Keratinocyte (primary cell): ENCODE results near the gene MIOX. TPM values are rescaled to one million over a fixed set of nuclear protein-coding genes. Genes with fewer than 3 reads are reported as not detected.

Source experiments
- DNase-seq: peaks from one replicate; pipeline ENCODE4 v3.0.0-alpha.2; 2011; ENCODE audit warnings: low read depth, missing footprints, low spot score
- FAIRE-seq: peaks from 2 replicates; lab custom pipeline; 2011; peaks lifted over from hg19 to GRCh38; lab: Jason Lieb, UNC
- H2AFZ ChIP-seq: 2 replicates; pipeline ENCODE4 v1.6.0; 2012; ENCODE audit warnings: low read length, control low read depth, inconsistent platforms; ENCODE audit not compliant: control insufficient read depth
- H3K27ac ChIP-seq: 2 replicates; pipeline ENCODE4 v1.5.1; 2011; ENCODE audit warnings: low read length; ENCODE audit not compliant: control insufficient read depth, insufficient read depth
- H3K27me3 ChIP-seq: 3 replicates; pipeline ENCODE4 v1.6.0; 2011; ENCODE audit warnings: low read length; ENCODE audit not compliant: control insufficient read depth, insufficient read depth; ENCODE audit errors: extremely low read depth
- H3K36me3 ChIP-seq, 2 experiments: 2 replicates in 1 of 2; 3 replicates in 1 of 2; pipeline ENCODE4 v1.5.1; 2011; ENCODE audit warnings: low read length in 2 of 2, mild to moderate bottlenecking in 1 of 2; ENCODE audit not compliant: control insufficient read depth in 2 of 2, insufficient read depth in 2 of 2; ENCODE audit errors: extremely low read depth in 1 of 2
- H3K4me1 ChIP-seq: 3 replicates; pipeline ENCODE4 v1.5.1; 2011; ENCODE audit warnings: low read length; ENCODE audit not compliant: control insufficient read depth, insufficient read depth; ENCODE audit errors: extremely low read depth
- H3K4me2 ChIP-seq: 3 replicates; pipeline ENCODE4 v1.6.0; 2011; ENCODE audit warnings: low read depth, low read length; ENCODE audit not compliant: control insufficient read depth, insufficient read depth; ENCODE audit errors: extremely low read depth
- H3K4me3 ChIP-seq, 3 experiments: fragments of 200-600 bp in 1 of 3; sonication (generic) in 1 of 3; 2 replicates in 2 of 3; 3 replicates in 1 of 3; pipeline ENCODE4 v1.5.1; 2011 to 2016; ENCODE audit warnings: low read length in 3 of 3, mild to moderate bottlenecking in 3 of 3, control low read depth in 2 of 3, inconsistent platforms in 1 of 3, low read depth in 1 of 3, mixed read lengths in 1 of 3, mixed run types in 1 of 3, moderate library complexity in 1 of 3; ENCODE audit not compliant: control insufficient read depth in 2 of 3, insufficient read depth in 2 of 3; ENCODE audit errors: extremely low read depth in 1 of 3
- H3K79me2 ChIP-seq: 2 replicates; pipeline ENCODE4 v1.6.0; 2012; ENCODE audit warnings: low read length; ENCODE audit not compliant: control insufficient read depth, insufficient read depth
- H3K9ac ChIP-seq: 3 replicates; pipeline ENCODE4 v1.6.0; 2011; ENCODE audit warnings: low read length; ENCODE audit not compliant: control insufficient read depth, insufficient read depth; ENCODE audit errors: extremely low read depth
- H3K9me1 ChIP-seq: 3 replicates; pipeline ENCODE4 v1.6.0; 2011; ENCODE audit warnings: low read length; ENCODE audit not compliant: control insufficient read depth, insufficient read depth; ENCODE audit errors: extremely low read depth
- H3K9me3 ChIP-seq: 2 replicates; pipeline ENCODE4 v1.5.1; 2012; ENCODE audit warnings: low read depth, low read length; ENCODE audit not compliant: control insufficient read depth
- H4K20me1 ChIP-seq: 3 replicates; pipeline ENCODE4 v1.6.0; 2011; ENCODE audit warnings: low read length; ENCODE audit not compliant: control insufficient read depth, insufficient read depth; ENCODE audit errors: extremely low read depth
- EZH2 ChIP-seq: IDR thresholded peaks from one replicate; pipeline ENCODE4 v1.6.1; 2012; ENCODE audit warnings: inconsistent platforms, mild to moderate bottlenecking, low read length, moderate library complexity
- dilution Hi-C: fragments of 300-500 bp; cut with MboI; formaldehyde crosslinking; loops from one replicate; pipeline ENCODE4 v1.7.0; 2020; ENCODE audit warnings: low sequenced_read_pairs; ENCODE audit not compliant: extremely low pct_ligation_motif_present
- polyA plus RNA-seq, 5 experiments: library from polyadenylated mRNA; depleted of rRNA in 3 of 5; stranded (reverse) in 3 of 5; stranded (forward) in 1 of 5; unstranded in 1 of 5; fragments of >200 nt; gene quantifications; 1 replicate in 1 of 5; 2 replicates in 3 of 5; 3 replicates in 1 of 5; pipeline versions ENCODE4 v1.2.1 to v1.2.3, GENCODE V29; 2011 to 2012; ENCODE audit warnings: missing spikeins in 2 of 5, low read depth in 1 of 5, low replicate concordance in 1 of 5
- TF ChIP-seq, protein P1 (sequence below), 3 experiments: IDR thresholded peaks in 1 of 3; conservative IDR thresholded peaks in 1 of 3; optimal IDR thresholded peaks in 1 of 3; 2 replicates in 2 of 3; 3 replicates in 1 of 3; pipeline versions ENCODE3 to v1.5.1; 2011; ENCODE audit warnings: low read length in 3 of 3, mild to moderate bottlenecking in 3 of 3, moderate library complexity in 2 of 3, control low read depth in 1 of 3, inconsistent platforms in 1 of 3; ENCODE audit not compliant: insufficient read depth in 2 of 3; ENCODE audit errors: extremely low read depth in 1 of 3

Gene MIOX
- polyA plus RNA-seq, 1 donor (not counting 4 experiments of a cell fraction or from before 2014, with no cell fraction given) = not detected

DNA sequence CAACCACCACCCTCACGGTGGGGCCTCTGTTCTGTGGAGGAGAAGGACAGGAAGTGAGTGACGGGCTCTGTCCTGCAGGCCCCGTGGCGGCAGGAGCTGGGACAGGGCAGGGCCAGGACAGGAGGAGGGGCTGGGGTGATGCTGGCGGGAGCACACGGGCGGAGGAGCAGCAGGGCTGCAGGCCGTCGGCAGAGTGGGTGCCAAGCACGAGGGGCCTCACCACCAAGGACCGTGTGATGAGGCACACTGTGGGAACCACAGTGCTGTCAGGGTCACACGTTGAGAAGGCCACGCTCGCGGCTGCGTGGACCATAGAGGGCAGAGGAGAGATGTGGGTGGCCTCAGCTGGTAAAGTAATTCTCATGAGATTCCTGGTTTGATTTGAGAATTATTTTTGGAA lies 30.2 kb downstream of the MIOX start:
- H3K27me3 ChIP-seq = no peaks in the 10 kb centered on the region
- TF ChIP-seq, protein P1, sequence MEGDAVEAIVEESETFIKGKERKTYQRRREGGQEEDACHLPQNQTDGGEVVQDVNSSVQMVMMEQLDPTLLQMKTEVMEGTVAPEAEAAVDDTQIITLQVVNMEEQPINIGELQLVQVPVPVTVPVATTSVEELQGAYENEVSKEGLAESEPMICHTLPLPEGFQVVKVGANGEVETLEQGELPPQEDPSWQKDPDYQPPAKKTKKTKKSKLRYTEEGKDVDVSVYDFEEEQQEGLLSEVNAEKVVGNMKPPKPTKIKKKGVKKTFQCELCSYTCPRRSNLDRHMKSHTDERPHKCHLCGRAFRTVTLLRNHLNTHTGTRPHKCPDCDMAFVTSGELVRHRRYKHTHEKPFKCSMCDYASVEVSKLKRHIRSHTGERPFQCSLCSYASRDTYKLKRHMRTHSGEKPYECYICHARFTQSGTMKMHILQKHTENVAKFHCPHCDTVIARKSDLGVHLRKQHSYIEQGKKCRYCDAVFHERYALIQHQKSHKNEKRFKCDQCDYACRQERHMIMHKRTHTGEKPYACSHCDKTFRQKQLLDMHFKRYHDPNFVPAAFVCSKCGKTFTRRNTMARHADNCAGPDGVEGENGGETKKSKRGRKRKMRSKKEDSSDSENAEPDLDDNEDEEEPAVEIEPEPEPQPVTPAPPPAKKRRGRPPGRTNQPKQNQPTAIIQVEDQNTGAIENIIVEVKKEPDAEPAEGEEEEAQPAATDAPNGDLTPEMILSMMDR (optimal IDR thresholded peaks at IDR 0.05 in 1 of 3, IDR thresholded peaks at IDR 0.05 in 1 of 3, conservative IDR thresholded peaks at IDR 0.05 in 1 of 3; ENCODE audit: extremely low read depth in 1 of 3, insufficient read depth in 2 of 3, low read length in 3 of 3) = no peak
- TF ChIP-seq EZH2 = no peak
- no peaks in the 10 kb centered on the region for H4K20me1 ChIP-seq
- no peak for DNase-seq
- dilution Hi-C loops = no loop called here
- H2AFZ ChIP-seq = no peak overlapping the region
- no peaks in the 10 kb centered on the region for H3K4me1 ChIP-seq
- H3K9ac ChIP-seq = no peak overlapping the region
- peaks cover 12 to 17% of the 10 kb centered on the region in 2 experiments for H3K36me3 ChIP-seq
- peaks cover 27% of the 10 kb centered on the region for H3K79me2 ChIP-seq
- no peak overlapping the region for H3K4me2 ChIP-seq
- H3K27ac ChIP-seq = no peak overlapping the region
- no peaks in the 10 kb centered on the region for H3K9me1 ChIP-seq
- H3K4me3 ChIP-seq = no peak overlapping the region
- H3K9me3 ChIP-seq = no peaks in the 10 kb centered on the region
- no peak for FAIRE-seq

DNA sequence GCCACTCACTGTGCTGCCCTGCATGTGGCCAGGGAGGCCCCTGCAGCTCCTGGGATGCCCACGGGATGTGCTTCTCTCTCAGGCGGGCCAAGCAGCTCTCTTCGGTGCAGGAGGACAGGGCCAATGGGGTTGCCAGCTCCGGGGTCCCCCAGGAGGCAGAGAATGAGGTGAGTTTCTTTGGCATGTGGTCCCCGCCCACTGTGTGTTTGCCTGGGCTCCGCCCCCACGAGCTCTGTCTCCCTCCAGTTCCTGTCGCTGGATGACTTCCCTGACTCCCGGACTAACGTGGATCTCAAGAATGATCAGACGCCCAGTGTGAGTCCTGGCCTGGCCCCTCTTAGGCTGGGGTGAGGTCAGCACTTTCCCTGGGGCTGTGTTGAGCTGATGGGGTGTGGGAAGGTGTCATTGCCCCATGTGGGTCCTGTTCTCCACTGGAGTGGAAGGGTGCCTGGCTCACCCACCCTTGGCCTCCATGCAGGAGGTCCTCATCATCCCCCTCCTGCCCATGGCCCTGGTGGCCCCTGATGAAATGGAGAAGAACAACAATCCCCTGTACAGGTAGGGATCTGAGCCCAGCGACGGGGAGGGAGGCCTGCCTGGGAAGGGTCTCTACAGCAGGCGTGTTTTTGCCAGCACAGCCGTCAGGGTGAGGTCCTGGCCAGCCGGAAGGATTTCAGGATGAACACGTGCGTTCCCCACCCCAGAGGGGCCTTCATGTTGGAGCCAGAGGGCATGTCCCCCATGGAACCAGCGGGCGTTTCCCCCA lies 31.0 kb downstream of the MIOX start:
- Histone ChIP-seq H3K9ac (no peak overlapping the region), H2AFZ (no peak overlapping the region), H3K9me1 (no peaks in the 10 kb centered on the region), H3K27me3 (no peaks in the 10 kb centered on the region), H3K27ac (no peak overlapping the region), H3K79me2 (peaks cover 24% of the 10 kb centered on the region), H3K4me2 (no peak overlapping the region), H3K4me1 (no peaks in the 10 kb centered on the region), H3K4me3 (no peak overlapping the region), H3K9me3 (no peaks in the 10 kb centered on the region), H3K36me3 (peaks cover 16 to 22% of the 10 kb centered on the region in 2 experiments), H4K20me1 (no peaks in the 10 kb centered on the region)
- no peak for DNase-seq
- no peak for FAIRE-seq
- dilution Hi-C loops = no loop called here
- TF ChIP-seq EZH2 = no peak
- TF ChIP-seq, protein P1 (optimal IDR thresholded peaks at IDR 0.05 in 1 of 3, IDR thresholded peaks at IDR 0.05 in 1 of 3, conservative IDR thresholded peaks at IDR 0.05 in 1 of 3; ENCODE audit: extremely low read depth in 1 of 3, insufficient read depth in 2 of 3, low read length in 3 of 3) = no peak
